ENCODE measurements around the gene TBC1D17.

The TBC1D17 gene

DNA sequence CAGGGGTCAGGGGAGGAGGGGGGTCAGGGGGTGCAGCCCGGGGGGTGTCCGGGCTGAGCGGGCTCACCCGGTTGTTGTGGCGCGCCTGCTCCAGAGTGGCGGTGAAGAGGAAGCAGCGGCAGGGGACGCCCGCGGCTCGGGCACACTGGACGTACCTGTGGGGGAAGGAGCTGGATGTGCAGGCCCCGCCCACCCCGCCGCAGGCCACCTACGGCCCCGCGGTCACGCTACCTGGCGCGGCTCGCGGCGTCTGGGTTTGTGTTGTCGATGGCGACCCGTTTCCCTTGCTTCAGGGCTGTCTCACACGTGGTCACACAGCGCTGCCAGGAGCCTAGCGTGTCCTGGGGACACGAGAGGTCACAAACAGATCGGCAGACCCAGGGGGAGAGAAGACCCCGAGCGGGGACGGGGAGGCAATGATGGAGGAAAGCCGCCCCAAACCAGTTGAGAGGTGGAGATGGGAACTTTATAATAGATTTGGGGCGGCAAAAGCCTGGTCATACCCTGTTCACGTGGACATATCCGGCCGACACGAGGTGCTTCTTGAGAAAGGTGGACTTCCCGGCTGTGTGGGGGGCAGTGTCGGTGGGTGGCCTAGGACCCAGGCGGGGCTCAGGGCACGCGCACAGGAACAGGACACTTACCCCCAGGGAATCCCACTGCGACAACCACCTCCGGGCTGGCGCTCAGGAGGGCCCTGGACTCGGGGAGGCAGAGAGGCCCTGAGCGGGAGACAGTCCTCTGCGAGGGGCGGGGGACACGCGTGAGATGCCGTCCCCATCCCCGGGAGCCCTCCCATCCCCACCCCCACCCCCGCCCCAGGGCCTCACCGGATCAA lies 15.7 kb upstream of the TBC1D17 start:
- DNase-seq (ENCODE audit: low read depth): no peak

GRCh38 chr19:49862391-49863253 lies 14.9 kb upstream of the TBC1D17 start:
- no peak for DNase-seq (ENCODE audit: low read depth)

DNA sequence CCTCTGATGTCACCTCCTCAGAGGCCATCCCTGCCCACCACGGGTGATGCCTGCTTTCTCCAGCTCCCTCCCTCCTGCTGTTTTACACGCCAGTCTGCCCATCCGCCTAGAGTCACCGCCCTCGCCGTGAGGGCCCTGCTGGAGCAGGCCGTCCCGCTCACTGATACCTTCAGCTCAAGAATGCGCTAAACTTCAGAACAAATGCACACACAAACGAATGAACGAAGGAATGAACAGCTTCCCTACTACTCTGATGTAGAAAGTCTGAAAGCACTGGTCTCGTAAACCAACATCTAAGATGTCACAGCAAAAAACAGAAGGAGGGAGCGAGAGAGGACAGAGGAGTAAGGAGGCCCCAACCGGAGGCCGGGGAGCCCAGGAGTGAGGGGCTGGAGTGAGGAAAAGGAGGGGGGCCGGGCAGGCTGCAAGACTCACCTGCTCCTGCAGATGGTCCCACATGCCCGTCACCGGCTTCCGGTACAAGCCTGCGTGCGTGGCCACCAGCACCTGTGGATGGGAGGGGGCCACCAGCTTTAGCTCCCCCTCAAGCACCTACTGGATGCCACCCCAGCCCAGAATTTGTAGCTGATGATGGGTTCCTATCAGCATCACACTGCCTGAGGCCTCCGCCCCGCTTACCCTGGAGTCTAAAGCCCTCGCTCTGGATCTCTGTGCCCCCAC lies 14.1 kb upstream of the TBC1D17 start:
- no peak for DNase-seq (ENCODE audit: low read depth)

DNA sequence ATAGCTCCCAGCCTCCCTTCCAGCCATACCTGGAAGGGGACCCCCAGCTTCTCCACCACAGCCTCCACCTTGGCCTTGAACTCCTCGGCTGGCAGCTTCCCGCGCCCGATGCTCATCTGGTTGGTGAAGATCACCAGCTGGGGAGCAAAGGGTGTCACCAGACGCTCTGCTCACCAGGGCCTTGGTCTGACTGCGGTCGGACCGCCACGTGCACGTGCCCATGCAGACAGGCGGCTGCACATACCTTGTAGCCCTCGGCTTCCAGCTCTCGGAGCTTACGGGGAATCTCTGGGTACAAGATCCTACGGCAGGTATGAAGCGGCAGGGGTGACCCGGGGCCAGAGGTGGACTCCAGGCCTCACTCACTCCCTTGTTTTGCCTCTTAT lies 13.6 kb upstream of the TBC1D17 start:
- DNase-seq (ENCODE audit: low read depth): no peak

DNA sequence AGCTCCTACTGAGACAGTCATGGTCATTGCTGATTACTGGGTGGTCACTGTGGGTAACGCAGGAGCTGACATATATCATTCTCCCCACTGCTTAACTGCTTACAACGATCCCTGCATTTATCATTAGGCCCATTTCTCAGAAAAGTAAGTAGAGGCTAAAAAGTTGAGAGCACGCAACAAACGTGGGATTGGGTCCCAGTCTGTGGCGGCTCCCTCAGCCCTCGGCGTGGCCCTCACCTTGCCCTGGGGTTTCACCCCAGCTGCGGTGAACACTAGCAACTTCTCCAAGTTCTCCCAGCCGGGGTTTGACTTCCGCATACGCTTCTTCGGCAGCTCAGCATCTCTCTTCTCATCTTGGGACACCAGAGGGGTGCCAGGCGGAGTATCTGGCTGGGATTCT lies 12.6 kb upstream of the TBC1D17 start:
- DNase-seq (ENCODE audit: low read depth): no peak

GRCh38 chr19:49866933-49867782 lies 10.3 kb upstream of the TBC1D17 start, which contains the start of gene PNKP:
PNKP (minus strand) TSS chr19:49867576; CDS start chr19:49867204, 372 bp downstream.
- peak; percentile 82 for DNase-seq (ENCODE audit: low read depth)

DNA sequence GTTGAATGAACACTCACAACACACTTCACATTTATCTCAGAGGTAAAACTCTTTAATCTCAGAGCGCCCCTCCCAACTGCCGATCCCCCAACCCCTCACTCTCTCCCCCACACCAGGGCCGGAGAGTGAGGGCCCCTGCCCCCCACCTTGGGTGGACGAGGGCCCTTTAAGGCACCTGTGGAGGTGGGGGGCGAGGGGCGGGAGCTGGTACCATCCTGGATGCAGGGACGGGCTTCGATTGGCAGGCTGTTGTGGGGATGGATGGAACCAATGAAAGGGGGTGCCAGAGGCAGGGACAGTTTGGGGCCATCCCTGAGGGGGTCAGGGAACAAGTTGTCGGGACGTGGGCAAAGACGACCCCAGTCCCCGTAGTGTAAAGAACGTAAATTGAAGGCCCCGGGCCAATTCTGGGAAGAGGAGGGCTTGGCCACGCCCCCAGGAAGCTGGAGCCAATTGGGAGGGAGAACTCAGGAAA lies 8.5 kb upstream of the TBC1D17 start:
- DNase-seq (ENCODE audit: low read depth): no peak

DNA sequence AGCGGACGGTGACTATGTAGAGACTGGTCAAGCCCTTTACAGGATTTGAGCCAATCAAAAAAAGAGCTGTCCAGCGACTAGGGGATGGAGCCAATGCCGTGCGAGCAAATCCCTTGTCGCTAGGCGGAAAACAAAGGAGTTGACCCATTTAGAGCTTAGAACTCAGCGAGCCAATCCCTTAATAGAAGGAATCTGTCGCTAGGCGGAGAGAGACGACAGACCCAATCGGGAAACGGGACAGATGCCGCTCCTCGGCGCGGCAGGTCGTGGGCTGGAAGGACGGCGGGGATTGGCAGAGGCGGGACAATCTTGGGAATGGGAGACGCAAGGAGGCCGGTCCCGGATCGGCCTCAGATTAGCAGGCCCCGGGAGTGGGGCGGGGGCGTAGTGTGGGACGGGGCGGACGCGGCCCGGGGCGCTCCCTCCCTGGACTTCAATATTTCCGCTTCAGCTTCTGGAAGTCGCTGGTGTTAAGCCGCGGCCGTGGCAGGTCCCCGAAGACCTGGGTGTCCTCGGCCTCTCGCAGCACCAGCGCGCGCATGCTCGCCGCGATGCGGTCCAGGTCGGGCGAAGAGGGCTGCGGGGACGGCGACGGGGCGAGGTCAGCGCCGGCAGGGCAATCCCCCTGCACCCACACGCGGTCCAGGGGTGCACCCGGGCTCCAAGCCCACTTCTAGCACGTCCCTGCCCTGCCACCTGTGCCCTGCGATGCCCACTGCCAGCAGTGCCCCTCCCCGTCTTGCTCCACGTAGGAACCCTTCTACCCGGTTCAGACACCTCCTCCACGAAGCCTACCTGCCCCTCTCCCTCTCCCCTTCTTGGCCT lies 7.8 kb upstream of the TBC1D17 start:
- peak; percentile 81 for DNase-seq (ENCODE audit: low read depth)

DNA sequence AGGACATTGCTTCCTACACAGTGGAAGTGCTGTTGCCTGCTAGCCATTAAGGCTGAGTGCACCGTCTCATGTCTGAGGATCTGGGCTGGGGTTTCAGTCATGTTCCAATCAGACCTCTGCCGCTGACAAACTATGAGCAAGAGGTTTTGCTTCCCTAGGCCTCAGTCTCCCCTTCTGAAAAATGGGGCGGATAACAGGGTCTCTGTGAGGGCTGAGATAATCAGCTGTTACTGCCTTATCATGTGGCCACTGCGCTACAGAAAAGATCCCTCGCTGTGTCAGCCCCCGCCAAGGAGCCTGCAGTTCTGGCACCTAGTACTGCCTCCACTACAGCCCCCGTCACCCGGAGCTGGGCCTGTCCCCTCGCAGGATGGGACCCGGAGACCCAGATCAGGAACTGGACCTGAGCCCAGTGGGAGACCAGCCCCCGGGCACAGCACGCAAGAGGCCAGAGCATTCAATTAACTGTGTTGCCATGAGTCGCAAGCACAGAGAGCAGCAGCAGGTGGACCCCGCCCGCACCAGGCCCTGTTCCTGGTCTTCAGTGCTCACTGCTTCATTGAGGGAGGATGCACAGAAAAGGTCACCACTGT lies 7.1 kb upstream of the TBC1D17 start:
- no peak for DNase-seq (ENCODE audit: low read depth)

- no peak for DNase-seq (ENCODE audit: low read depth)
These were observed 6.0 kb upstream of the TBC1D17 start for GRCh38 chr19:49871349-49871985.

DNA sequence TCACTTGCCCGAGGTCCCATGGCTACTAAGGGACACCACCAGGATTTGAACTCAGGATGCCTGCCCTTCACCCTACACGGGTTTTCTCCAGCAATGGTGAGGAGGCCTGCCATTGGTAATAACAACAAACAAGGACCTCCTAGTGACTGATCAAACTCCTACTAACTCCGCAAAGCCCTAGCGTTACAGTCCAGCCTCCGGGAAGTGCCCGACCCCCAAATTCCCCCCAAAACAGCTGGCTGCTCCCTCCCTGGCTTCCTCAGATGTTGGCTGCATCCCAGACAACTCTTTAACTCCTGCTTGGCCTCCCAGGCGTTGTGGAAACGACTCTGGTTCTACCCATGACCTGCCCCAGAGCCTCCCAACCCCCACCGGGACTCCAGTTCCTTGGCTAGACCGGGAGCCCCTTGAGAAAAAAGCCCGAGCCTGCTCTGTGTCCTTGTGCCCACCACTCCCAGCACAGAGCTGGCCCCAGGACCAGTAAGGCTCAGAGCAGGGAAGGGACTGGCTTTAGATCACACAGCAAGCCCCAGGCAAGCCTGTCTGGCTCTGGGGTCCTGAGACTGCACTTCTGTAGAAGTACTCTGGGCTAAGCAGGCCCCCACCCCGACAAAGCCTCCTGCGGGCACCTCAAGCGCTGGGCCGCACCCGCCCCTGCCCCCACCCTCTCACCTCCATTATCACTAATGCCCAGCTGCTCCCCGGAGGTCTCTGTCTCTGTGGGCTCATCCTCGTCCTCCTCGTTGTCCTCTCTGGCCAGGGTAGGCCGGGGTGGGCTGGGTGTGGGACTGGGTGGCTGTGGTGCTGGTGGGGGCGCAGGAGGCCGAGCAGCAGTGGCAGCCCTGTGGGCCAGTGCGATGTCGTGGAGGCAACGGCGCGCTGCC lies 5.0 kb upstream of the TBC1D17 start:
- DNase-seq (ENCODE audit: low read depth): no peak

DNA sequence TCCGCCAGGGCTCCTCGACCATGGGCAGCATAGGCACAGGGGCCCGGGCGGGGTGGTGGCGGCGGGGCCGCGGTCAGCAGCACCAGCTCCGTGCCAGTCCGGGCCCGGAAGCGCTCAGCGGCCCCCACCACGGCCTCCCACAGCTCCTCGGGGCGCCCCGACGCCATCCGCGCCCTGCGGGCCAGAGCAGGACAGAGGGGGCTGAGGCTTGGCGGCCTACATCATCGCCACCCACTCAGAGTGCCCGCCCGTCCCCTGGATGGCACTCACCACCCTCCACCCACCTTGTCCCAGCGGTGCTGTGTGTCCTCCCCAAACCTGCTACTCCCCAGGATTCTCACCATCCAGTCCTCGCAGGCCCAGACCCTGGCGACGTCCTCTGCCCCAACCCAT lies 4.4 kb upstream of the TBC1D17 start:
- no peak for DNase-seq (ENCODE audit: low read depth)

GRCh38 chr19:49873834-49874233 lies 3.7 kb upstream of the TBC1D17 start:
- DNase-seq (ENCODE audit: low read depth): no peak

DNA sequence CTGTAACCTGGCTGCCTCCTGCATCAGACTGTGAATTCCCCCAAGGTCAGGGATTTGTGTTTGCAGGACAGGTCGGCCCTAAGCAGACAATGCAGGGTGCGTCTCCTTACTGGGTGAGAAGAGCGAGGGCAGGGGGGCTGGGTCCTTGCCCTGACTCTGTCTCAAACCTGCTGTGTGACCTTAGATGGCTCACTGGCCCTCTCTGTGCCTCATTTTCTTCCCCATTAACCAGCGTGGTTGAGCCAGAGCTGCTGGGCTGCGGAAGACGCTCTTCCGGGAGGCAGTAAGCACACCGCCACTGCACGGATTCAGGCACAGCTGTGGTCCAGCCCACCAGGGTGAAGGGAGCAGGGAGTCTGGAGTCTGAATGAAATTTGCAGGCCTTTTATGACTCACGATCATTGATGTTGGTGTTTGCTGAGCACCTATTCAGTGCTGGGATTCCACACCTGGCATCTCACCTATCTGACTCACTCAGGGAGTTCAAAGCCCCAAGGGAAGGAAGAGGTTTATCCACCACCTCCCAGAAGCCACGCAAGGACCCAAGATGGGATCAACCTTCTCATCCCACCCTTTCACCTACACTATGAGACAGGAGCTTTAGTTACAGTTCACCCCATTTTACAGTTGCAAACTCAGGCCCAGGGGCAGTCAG lies 2.9 kb upstream of the TBC1D17 start:
- no peak for DNase-seq (ENCODE audit: low read depth)

DNA sequence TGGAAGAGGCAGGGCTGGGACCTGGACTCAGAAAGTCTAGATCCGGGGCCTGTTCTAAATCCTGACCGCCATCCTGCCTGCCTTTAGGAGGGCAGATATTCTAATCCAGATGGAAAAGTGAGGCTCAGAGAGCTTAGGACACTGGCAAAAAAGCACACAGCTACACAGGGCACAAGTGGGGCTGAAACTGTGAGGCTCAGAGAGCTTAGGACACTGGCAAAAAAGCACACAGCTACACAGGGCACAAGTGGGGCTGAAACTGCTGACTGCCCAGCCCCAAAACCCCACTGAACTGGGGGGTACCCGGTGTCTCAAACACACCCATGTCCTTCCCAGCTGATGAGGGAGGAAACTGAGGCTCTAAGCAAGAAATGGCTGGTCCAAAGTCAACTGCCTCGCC lies 2.3 kb upstream of the TBC1D17 start:
- DNase-seq (ENCODE audit: low read depth): no peak

DNA sequence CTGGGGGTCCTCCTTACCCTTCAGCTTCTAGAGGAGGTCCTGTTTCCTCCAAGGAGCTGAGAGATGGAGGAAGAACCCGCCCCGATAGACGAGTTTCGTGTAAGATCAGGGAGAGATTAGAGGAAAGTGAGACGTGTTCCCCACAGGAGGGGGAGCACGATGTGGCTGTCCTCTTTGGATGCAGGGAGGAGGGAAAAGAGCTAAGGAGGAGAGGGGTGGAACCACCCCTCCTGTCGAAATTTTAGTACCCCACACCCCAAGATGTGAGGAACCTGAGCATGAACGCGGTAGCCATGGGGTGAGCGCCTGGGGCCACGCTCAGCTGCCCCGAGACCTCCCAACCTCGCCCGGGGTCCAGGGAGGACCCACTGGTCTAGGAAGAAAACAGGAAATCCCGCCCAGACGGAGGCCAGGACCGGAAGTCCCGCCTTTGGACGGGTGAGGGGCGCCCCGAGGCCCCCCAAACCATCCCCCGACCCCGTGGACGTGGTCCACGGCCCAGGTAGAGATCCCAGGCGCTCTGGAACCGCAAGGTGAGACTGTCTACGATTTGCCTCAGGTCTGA lies 1.6 kb upstream of the TBC1D17 start:
- DNase-seq (ENCODE audit: low read depth): peak; percentile 34

DNA sequence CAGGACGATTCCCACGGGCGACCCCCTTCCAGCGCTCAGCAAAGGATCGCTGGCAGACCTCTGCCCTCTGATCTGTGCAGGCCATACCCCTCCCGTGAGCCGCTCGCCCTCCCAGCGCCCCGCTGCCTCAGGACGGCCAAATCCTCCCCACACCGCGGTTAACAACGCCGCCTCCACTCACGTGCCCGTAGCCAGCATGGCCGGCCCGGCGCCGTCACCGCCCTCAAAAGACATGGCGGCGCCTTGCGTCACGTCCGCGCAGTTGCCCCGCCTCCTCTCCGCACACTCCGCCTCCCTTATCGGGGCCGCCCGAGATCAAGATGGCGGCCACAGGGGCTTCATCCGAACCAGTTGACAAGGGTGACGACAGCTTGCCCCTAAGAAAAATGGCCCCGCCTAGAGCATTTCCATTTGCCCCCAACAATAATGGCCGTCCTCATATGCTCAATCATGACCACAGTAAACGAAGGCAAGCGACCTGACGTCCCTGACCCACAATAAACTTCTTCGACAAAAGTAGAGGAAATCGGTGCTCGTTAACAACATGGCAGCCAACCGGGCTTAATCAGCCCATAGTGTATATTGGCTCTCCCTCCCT lies 981 bp upstream of the TBC1D17 start:
- DNase-seq (ENCODE audit: low read depth): peak; percentile 94
